Ascending aorta (tissue), 2 donors: ENCODE data around the gene POFUT1. TPM values are rescaled to one million over a fixed set of nuclear protein-coding genes. Genes with fewer than 3 reads are reported as not detected.

ENCODE experiments used
- DNase-seq, 2 donors: peaks; one replicate each; pipeline ENCODE4 v3.0.0-alpha.2; 2019; ENCODE audit warnings: low spot score in 2 of 2
- H3K27ac ChIP-seq, 2 donors: fragments of 200-600 bp; sonication (generic); one replicate each; pipeline ENCODE4 v1.5.1; 2016 to 2017; ENCODE audit warnings: mild to moderate bottlenecking in 1 of 2
- H3K27me3 ChIP-seq: fragments of 200-600 bp; sonication (generic); one replicate; pipeline ENCODE4 v1.5.1; 2017
- H3K36me3 ChIP-seq, 2 donors: fragments of 200-600 bp; sonication (generic); one replicate each; pipeline ENCODE4 v1.5.1; 2016
- H3K4me1 ChIP-seq, 2 donors: fragments of 200-600 bp; sonication (generic); one replicate each; pipeline ENCODE4 v1.5.1; 2016 to 2017; ENCODE audit warnings: mild to moderate bottlenecking in 1 of 2
- H3K4me3 ChIP-seq, 2 donors: fragments of 200-600 bp; sonication (generic); one replicate each; pipeline ENCODE4 v1.5.1; 2016 to 2017; ENCODE audit warnings: mild to moderate bottlenecking in 1 of 2
- H3K9me3 ChIP-seq, 2 donors: fragments of 200-600 bp; sonication (generic); one replicate each; pipeline ENCODE4 v1.5.1; 2016
- CTCF ChIP-seq, 3 experiments: fragments of 200-600 bp in 2 of 3; fragments of 450-650 bp in 1 of 3; sonication (generic) in 2 of 3; IDR thresholded peaks; one replicate each; pipeline ENCODE4 v1.5.1; 2016 to 2019; ENCODE audit warnings: antibody characterized with exemption in 3 of 3, mild to moderate bottlenecking in 1 of 3, moderate library complexity in 1 of 3
- intact Hi-C: fragments of 100-400 bp; cut with DNase I; formaldehyde crosslinking; loops from one replicate; pipeline ENCODE4 v1.15.1; 2023
- total RNA-seq: library from RNA; depleted of rRNA; stranded (reverse); fragments of >200 nt; gene quantifications from one replicate; pipeline ENCODE4 v1.1.0, GENCODE V29; 2016

Gene POFUT1
- total RNA-seq, 1 donor from 2014 or later = 29.8 TPM

- TF ChIP-seq CTCF (IDR thresholded peaks at IDR 0.05) = no peak
- Histone ChIP-seq H3K27ac (no peak overlapping the region), H3K36me3 (peaks cover 82 to 91% of the 10 kb centered on the region in 2 donors), H3K27me3 (no peaks in the 10 kb centered on the region), H3K4me1 (no peaks in the 10 kb centered on the region), H3K4me3 (no peak overlapping the region), H3K9me3 (no peaks in the 10 kb centered on the region)
- intact Hi-C loops = no loop called here
- no peak for DNase-seq
Measured at GRCh38 chr20:32162351-32162750, 45.3 kb upstream of the POFUT1 start.

GRCh38 chr20:32163951-32164350 is 43.7 kb upstream of the POFUT1 start:
- no peaks in the 10 kb centered on the region for H3K27me3 ChIP-seq
- no peak for DNase-seq
- no peaks in the 10 kb centered on the region for H3K4me1 ChIP-seq
- H3K27ac ChIP-seq = no peak overlapping the region
- no peak overlapping the region for H3K4me3 ChIP-seq
- intact Hi-C loops = no loop called here
- TF ChIP-seq CTCF (IDR thresholded peaks at IDR 0.05) = no peak
- no peaks in the 10 kb centered on the region for H3K9me3 ChIP-seq
- peaks cover 67 to 75% of the 10 kb centered on the region in 2 donors for H3K36me3 ChIP-seq

- Histone ChIP-seq H3K9me3 (no peaks in the 10 kb centered on the region), H3K4me3 (no peak overlapping the region), H3K27me3 (no peaks in the 10 kb centered on the region), H3K27ac (no peak overlapping the region), H3K4me1 (no peaks in the 10 kb centered on the region), H3K36me3 (peaks cover 56 to 64% of the 10 kb centered on the region in 2 donors)
- intact Hi-C loops = no loop called here
- TF ChIP-seq CTCF (IDR thresholded peaks at IDR 0.05) = no peak
- no peak for DNase-seq
Measured at GRCh38 chr20:32164984-32165735, 42.5 kb upstream of the POFUT1 start.

GRCh38 chr20:32165836-32166545 is 41.7 kb upstream of the POFUT1 start:
- H3K27me3 ChIP-seq = no peaks in the 10 kb centered on the region
- intact Hi-C loops = no loop called here
- DNase-seq = no peak
- peaks cover 50 to 57% of the 10 kb centered on the region in 2 donors for H3K36me3 ChIP-seq
- TF ChIP-seq CTCF (IDR thresholded peaks at IDR 0.05) = no peak
- H3K4me3 ChIP-seq = no peak overlapping the region
- no peak overlapping the region for H3K27ac ChIP-seq
- H3K4me1 ChIP-seq = no peaks in the 10 kb centered on the region
- no peaks in the 10 kb centered on the region for H3K9me3 ChIP-seq

GRCh38 chr20:32167552-32167951 is 40.1 kb upstream of the POFUT1 start:
- Histone ChIP-seq H3K27ac (no peak overlapping the region), H3K27me3 (no peaks in the 10 kb centered on the region), H3K9me3 (no peaks in the 10 kb centered on the region), H3K4me3 (no peak overlapping the region), H3K36me3 (peaks cover 35 to 42% of the 10 kb centered on the region in 2 donors), H3K4me1 (no peaks in the 10 kb centered on the region)
- intact Hi-C loops = no loop called here
- no peak for TF ChIP-seq CTCF (IDR thresholded peaks at IDR 0.05)
- no peak for DNase-seq
